GM10266 (cell line): ENCODE measurements around the gene MRPL18.
"Not testable (repeated sequence)": the region's sequence is repeated elsewhere in the genome, so short reads cannot be mapped to it uniquely, and the experiment has no call there.

Source experiments
- DNase-seq: peaks from one replicate; pipeline ENCODE4 v3.0.0; 2012; ENCODE audit errors: extremely low spot score
- TF ChIP-seq, protein P1 (sequence below): IDR thresholded peaks from 2 replicates; pipeline ENCODE4 v1.5.1; 2012; ENCODE audit warnings: mild to moderate bottlenecking, low read depth; ENCODE audit not compliant: control insufficient read depth, insufficient read depth; ENCODE audit errors: missing control alignments

Gene MRPL18

DNA sequence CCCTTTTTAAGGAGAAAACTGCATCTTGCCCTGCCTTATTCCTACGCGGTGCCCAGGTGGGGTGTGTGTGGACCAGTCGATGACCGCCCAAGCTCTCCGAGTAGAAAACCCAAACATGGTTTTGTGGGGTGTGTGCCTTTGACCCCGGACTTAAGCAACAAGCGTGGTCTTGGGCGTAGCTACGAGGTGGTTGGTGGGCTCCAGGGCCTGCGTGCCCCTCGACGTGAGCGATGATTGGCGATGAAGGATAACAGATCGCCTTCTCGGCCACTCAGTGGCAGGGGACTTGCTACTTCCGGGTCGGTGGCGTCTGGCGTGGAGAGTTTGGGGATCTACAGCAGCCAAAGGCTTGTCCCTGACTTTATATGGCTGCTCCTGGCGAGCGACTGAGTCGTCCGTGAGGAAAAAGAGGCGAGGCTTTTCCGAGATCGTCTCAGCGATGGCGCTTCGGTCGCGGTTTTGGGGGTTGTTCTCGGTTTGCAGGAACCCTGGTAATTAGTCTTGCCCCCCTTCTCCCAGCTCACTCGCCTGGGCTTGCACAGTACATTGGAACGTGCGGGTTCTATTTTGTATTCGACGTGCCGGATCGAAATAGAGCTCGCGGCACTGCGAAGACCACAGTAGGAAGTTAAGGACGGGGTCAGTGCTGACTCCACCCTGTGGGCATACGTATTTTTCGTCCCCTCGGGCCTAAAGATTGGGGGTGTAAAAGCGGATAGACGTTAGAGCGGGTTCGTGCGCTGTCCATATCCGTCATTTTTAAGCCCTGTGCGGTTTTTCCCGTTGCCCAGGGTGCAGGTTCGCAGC is at the start of gene MRPL18:
Gene MRPL18 (plus strand): TSS at position 319 of the 807 bp plus-strand sequence. CDS start 121 bp downstream, at position 440.
- TF ChIP-seq, protein P1, sequence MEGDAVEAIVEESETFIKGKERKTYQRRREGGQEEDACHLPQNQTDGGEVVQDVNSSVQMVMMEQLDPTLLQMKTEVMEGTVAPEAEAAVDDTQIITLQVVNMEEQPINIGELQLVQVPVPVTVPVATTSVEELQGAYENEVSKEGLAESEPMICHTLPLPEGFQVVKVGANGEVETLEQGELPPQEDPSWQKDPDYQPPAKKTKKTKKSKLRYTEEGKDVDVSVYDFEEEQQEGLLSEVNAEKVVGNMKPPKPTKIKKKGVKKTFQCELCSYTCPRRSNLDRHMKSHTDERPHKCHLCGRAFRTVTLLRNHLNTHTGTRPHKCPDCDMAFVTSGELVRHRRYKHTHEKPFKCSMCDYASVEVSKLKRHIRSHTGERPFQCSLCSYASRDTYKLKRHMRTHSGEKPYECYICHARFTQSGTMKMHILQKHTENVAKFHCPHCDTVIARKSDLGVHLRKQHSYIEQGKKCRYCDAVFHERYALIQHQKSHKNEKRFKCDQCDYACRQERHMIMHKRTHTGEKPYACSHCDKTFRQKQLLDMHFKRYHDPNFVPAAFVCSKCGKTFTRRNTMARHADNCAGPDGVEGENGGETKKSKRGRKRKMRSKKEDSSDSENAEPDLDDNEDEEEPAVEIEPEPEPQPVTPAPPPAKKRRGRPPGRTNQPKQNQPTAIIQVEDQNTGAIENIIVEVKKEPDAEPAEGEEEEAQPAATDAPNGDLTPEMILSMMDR = no peak
- peak; percentile 95 for DNase-seq

DNA sequence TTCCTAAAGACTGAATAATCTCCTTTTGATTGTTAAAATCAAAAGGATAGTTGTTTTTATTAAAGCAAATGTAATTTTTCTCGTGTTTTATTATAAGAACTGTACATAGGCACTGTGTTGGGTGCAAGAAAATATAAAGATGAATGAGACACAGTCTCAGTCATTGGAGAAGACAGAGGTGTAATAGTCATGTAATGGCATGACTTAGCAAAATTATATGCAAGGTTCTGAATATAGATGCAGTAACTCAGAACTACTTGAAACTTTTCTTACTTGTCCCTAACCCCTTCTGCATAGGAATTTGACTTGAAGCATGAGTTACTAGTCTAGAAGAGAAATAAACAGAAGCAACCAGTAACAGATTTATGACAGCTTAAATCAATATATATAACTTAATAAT is 48.1 kb upstream of the MRPL18 start:
- TF ChIP-seq, protein P1 = no peak
- DNase-seq = no peak

DNA sequence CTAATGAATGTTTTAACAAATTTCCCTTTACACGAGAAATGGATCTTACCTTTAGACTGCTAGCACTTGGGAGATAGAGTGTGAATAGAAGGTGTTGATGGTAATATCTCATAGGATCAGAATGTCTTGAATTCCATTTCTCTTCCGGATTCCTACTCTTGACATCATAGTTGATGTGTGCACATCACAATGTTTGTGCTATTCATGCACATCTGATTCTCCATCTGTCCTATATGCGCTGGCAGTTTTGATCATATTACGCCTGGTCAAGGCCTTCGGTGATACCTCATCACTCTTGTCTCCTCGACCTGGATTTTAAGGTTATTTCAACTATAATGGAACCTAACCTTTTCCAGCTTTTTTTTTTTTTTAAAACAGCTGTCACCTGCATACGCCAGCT is 45.2 kb upstream of the MRPL18 start:
- DNase-seq = no peak
- TF ChIP-seq, protein P1 = no peak

DNA sequence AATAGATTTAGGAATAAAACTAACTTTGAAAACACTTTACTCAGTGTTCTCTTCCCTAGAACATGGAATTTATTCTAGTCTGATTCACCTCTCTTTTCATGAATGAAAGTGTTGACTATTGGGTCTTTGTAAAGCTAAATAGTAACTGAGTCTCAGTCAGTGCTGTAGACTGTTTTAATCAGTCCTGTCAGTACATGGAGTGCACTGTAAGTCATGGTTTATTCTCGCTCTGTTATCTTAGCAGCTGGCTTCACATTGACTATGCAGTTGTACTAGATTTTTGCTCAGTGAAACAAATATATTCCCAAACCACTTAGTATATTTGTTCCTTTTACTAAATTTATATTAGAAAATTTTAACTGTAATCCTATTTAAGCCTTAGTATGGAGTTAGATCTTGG is 43.5 kb upstream of the MRPL18 start:
- TF ChIP-seq, protein P1 = no peak
- no peak for DNase-seq

DNA sequence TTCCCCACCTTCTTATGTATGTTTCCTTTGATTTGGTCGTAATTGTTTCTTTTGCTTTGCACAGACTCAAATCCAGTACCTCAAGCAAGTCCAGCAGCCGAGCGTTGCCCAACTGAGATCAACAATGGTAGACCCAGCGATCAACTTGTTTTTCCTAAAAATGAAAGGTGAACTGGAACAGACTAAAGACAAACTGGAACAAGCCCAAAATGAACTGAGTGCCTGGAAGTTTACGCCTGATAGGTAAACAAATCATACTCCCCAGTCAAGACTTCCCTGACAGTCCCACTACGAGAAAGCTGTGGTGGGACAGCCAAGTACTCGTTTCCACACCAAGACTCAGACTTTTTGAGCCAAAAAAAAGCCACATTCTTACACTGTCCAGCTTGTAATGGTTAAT is 42.1 kb upstream of the MRPL18 start:
- DNase-seq = not testable (repeated sequence)

DNA sequence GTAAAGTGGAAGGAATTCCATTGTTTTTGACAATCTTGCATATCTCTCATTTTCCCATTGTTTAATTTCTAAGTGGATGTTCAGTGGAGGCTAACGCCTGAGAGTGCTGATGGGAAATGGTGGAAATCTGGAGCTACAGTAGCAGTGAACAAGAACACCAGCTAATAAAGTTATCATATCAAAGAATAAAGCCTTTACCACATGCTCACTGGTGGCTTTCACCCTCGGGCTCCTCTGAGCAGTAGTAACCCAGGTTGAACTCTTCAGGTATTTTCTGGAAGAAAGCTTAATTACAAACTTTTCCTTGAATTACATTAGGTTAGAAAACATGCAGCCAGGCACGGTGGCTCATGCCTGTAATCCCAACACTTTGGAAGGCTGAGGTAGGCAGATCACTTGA is 38.8 kb upstream of the MRPL18 start:
- TF ChIP-seq, protein P1 = no peak
- no peak for DNase-seq

DNA sequence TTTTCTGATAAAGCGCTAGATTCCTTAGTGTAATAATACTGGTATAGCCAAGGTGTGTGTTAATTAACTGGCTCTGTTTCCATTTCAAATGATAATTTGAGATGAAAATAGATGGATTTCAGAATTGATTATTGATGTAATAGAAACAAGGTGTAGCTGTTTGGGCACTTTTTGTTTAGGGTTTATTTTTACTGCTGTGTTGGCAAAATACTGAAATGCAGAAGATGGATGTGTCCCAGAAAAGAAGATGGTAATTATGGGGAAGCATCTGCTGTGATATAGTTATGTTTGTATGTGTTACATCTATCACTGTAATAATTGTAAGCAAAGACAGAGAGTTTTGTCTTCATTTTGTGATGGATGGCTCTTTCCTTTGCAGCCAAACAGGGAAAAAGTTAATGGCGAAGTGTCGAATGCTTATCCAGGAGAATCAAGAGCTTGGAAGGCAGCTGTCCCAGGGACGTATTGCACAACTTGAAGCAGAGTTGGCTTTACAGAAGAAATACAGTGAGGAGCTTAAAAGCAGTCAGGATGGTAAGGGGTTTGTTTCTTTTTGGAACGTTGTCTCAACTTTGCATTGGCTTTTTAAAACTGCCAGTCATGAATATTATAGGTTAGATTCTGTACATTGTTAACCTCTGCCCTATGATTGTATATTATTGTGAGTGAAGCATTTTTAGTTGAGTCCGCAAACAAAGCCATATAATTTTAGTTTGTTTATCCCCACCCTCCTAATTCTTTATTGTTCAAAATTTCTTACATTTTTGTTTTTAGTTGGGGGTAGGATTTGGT is 37.0 kb upstream of the MRPL18 start:
- TF ChIP-seq, protein P1 = no peak
- DNase-seq = no peak
